Lung (tissue), 12 donors: Measurements from ENCODE around the gene MOK. TPM values are rescaled to one million over a fixed set of nuclear protein-coding genes. Genes with fewer than 3 reads are reported as not detected.
"Not testable (repeated sequence)": the region's sequence is repeated elsewhere in the genome, so short reads cannot be mapped to it uniquely, and the experiment has no call there.

Experiments used
- ATAC-seq: fragments of 200-7000 bp; cut with Tn5 transposase; one replicate; pipeline ENCODE4 v1.9.1; 2020; ENCODE audit warnings: moderate number of reproducible peaks; ENCODE audit not compliant: insufficient read depth, low FRiP score
- DNase-seq, 3 donors: peaks; one replicate each; pipeline ENCODE4 v3.0.0-alpha.2; 2013 to 2017
- H3K27ac ChIP-seq, 2 donors: one replicate each; pipeline ENCODE4 v1.5.1; 2013; ENCODE audit warnings: mild to moderate bottlenecking in 2 of 2, moderate library complexity in 2 of 2, control low read depth in 1 of 2, inconsistent platforms in 1 of 2, low read depth in 1 of 2, low read length in 1 of 2
- H3K27me3 ChIP-seq, 3 donors: one replicate each; pipeline ENCODE4 v1.5.1; 2013; ENCODE audit warnings: low read length in 2 of 3; ENCODE audit not compliant: control insufficient read depth in 3 of 3, insufficient read depth in 3 of 3
- H3K36me3 ChIP-seq, 4 donors: one replicate each; pipeline ENCODE4 v1.5.1; 2013; ENCODE audit warnings: low read length in 4 of 4, mild to moderate bottlenecking in 1 of 4, moderate library complexity in 1 of 4; ENCODE audit not compliant: control insufficient read depth in 4 of 4, insufficient read depth in 4 of 4
- H3K4me1 ChIP-seq, 5 donors: one replicate each; pipeline ENCODE4 v1.5.1; 2013; ENCODE audit warnings: low read length in 5 of 5, mild to moderate bottlenecking in 2 of 5, moderate library complexity in 1 of 5; ENCODE audit not compliant: control insufficient read depth in 5 of 5, insufficient read depth in 5 of 5
- H3K4me3 ChIP-seq: one replicate; pipeline ENCODE4 v1.5.1; 2013; ENCODE audit warnings: mild to moderate bottlenecking, control low read depth, moderate library complexity
- H3K9ac ChIP-seq, 2 donors: one replicate each; pipeline ENCODE4 v1.5.1; 2013; ENCODE audit warnings: low read length in 2 of 2, control low read depth in 1 of 2; ENCODE audit not compliant: insufficient read depth in 1 of 2
- H3K9me3 ChIP-seq, 4 donors: one replicate each; pipeline ENCODE4 v1.5.1; 2013; ENCODE audit warnings: low read length in 3 of 4, mild to moderate bottlenecking in 1 of 4, moderate library complexity in 1 of 4; ENCODE audit not compliant: control insufficient read depth in 4 of 4, insufficient read depth in 3 of 4
- CTCF ChIP-seq: IDR thresholded peaks from 2 replicates; pipeline ENCODE4 v1.5.1; 2012; ENCODE audit warnings: mild to moderate bottlenecking; ENCODE audit errors: control extremely low read depth, extremely low read depth
- WGBS, 2 donors: extraction: QIAGEN DNeasy Blood & Tissue Kit; methylation state at CpG; one replicate each; pipeline ENCODE4 v1.1.7; 2013; 5-methylcytosine and 5-hydroxymethylcytosine counted together
- polyA plus RNA-seq, 2 donors: library from polyadenylated mRNA; stranded (reverse); fragments of 200-250 nt; gene quantifications; one replicate each; pipeline ENCODE4 v1.2.1, GENCODE V29; 2013
- total RNA-seq, 2 donors: library from RNA; depleted of rRNA in 1 of 2; stranded (reverse); fragments of >200 nt in 1 of 2; gene quantifications; one replicate each; pipeline ENCODE4 v1.2.1, GENCODE V29; 2014 to 2021
- donor health status: control.
- donor health status: control.
- donor health status: Bipolar disorder and iron deficiency.
- donor health status: healthy.
- donor health status: DM: yes; HTN: yes; CAD: no.

MOK gene
- total and polyA plus RNA-seq, 4 donors = 11.1 to 35.4 (median 25.4) TPM

- no peak overlapping the region for H3K4me3 ChIP-seq
- no peaks in the 10 kb centered on the region for H3K9me3 ChIP-seq
- DNase-seq (no peak), ATAC-seq (no peak)
- no peaks in the 10 kb centered on the region for H3K27me3 ChIP-seq
- WGBS, 2 donors = 92 to 97% methylated on average over 3 of the region's 3 CpGs
- peak overlapping the region in 1 of 2 donors; percentile 77 for H3K9ac ChIP-seq
- H3K27ac ChIP-seq = no peak overlapping the region
- TF ChIP-seq CTCF = no peak
- peaks cover 0 to 9% (median 0%) of the 10 kb centered on the region in 5 donors for H3K4me1 ChIP-seq
- H3K36me3 ChIP-seq = peaks cover 0 to 1% (median 0%) of the 10 kb centered on the region in 4 donors
Measured at GRCh38 chr14:102303664-102304063, 1.3 kb downstream of the MOK start.

- H3K27ac ChIP-seq, H3K4me3 ChIP-seq, H3K27me3 ChIP-seq, H3K9me3 ChIP-seq, H3K36me3 ChIP-seq, ATAC-seq, H3K4me1 ChIP-seq, DNase-seq, H3K9ac ChIP-seq: not testable (repeated sequence)
- 65 to 83% methylated on average over 12 of the region's 12 CpGs for WGBS, 2 donors
Measured at GRCh38 chr14:102298303-102299070, 6.5 kb downstream of the MOK start.

GRCh38 chr14:102297436-102298170 is 7.4 kb downstream of the MOK start:
- peaks cover 0 to 2% (median 0%) of the 10 kb centered on the region in 5 donors for H3K4me1 ChIP-seq
- H3K9ac ChIP-seq = no peak overlapping the region
- H3K9me3 ChIP-seq = no peaks in the 10 kb centered on the region
- no peak for TF ChIP-seq CTCF
- no peaks in the 10 kb centered on the region for H3K27me3 ChIP-seq
- ATAC-seq = no peak
- no peak overlapping the region for H3K27ac ChIP-seq
- no peak overlapping the region for H3K4me3 ChIP-seq
- H3K36me3 ChIP-seq = peaks cover 0 to 1% (median 0%) of the 10 kb centered on the region in 4 donors
- 93 to 97% methylated on average over 32 to 33 of the region's 33 CpGs for WGBS, 2 donors
- no peak for DNase-seq

GRCh38 chr14:102295270-102295669 is 9.7 kb downstream of the MOK start:
- ATAC-seq (no peak), DNase-seq (no peak)
- H3K9ac ChIP-seq = no peak overlapping the region
- H3K4me1 ChIP-seq = peaks cover 0 to 2% (median 0%) of the 10 kb centered on the region in 5 donors
- H3K9me3 ChIP-seq = no peaks in the 10 kb centered on the region
- peaks cover 0 to 1% (median 0%) of the 10 kb centered on the region in 4 donors for H3K36me3 ChIP-seq
- TF ChIP-seq CTCF = no peak
- H3K27ac ChIP-seq = no peak overlapping the region
- no peak overlapping the region for H3K4me3 ChIP-seq
- 63 to 73% methylated on average over 3 of the region's 3 CpGs for WGBS, 2 donors
- no peaks in the 10 kb centered on the region for H3K27me3 ChIP-seq
